GM12892 (cell line): Measurements from ENCODE around the gene EYS.

ENCODE experiments used
- POLR2A ChIP-seq: IDR thresholded peaks from 2 replicates; pipeline ENCODE4 v1.6.1; 2011; ENCODE audit warnings: low read depth, low read length, control low read depth
- POLR2AphosphoS5 ChIP-seq: IDR thresholded peaks from 2 replicates; pipeline ENCODE4 v1.6.1; 2011; ENCODE audit warnings: low read depth, low read length, control low read depth

DNA sequence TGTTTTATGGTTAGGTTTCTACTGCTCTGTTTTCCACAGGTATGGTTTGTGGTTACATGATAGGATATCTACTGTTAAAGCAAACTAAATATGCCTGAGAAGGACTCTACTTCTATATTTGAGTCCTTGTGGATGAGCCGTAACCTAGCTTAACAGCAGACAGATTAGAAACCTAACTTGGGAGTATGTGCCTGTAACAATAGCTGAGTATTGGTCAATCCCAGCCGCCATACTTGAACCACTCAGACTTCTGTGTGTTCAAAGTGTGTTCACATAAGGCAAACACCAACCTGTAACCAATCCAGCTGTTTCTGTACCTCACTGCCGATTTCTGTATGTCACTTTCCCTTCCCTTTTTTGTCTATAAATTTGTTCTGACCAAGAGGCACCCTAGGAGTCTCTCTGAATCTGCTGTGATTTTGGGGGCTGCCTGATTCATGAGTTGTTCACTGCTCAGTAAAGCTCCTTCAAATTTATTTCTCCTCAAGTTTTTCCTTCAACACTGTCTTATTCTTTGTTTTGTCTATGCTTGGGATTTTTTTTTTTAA is 2034.4 kb downstream of the EYS start:
- TF ChIP-seq POLR2A (no peak), POLR2AphosphoS5 (no peak)
